22Rv1 (cell line): ENCODE measurements around the gene PRRG2.

Experiments used
- CTCF ChIP-seq: fragments of 450-650 bp; IDR thresholded peaks from 2 replicates; pipeline ENCODE4 v1.5.1; 2017; ENCODE audit warnings: mild to moderate bottlenecking
- ZFX ChIP-seq: fragments of 450-650 bp; IDR thresholded peaks from 2 replicates; pipeline ENCODE4 v1.6.1; 2017; ENCODE audit warnings: antibody characterized with exemption, borderline replicate concordance

GRCh38 chr19:49635530-49636232, 54.6 kb downstream of the PRRG2 start:
- TF ChIP-seq CTCF (no peak), ZFX (no peak)
